Activated naive CD4-positive, alpha-beta T cell treated with anti-CD3 and anti-CD28 coated beads, Interleukin-2, amount 50 U/mL, for 24 hours (primary cell): Measurements from ENCODE around the gene PTMA.
"Not testable (repeated sequence)": the region's sequence is repeated elsewhere in the genome, so short reads cannot be mapped to it uniquely, and the experiment has no call there.

Source experiments
- H3K27ac Mint-ChIP-seq: one replicate; pipeline ENCODE4 v1.8.0; 2021; ENCODE audit warnings: mild to moderate bottlenecking, mixed read lengths
- H3K27me3 Mint-ChIP-seq: one replicate; pipeline ENCODE4 v1.8.0; 2021; ENCODE audit warnings: mixed read lengths
- H3K36me3 Mint-ChIP-seq: one replicate; pipeline ENCODE4 v1.8.0; 2021; ENCODE audit warnings: mixed read lengths
- H3K4me1 Mint-ChIP-seq: one replicate; pipeline ENCODE4 v1.8.0; 2021; ENCODE audit warnings: mixed read lengths
- H3K4me3 Mint-ChIP-seq: one replicate; pipeline ENCODE4 v1.8.0; 2021; ENCODE audit warnings: mild to moderate bottlenecking, mixed read lengths
- H3K9me3 Mint-ChIP-seq: one replicate; pipeline ENCODE4 v1.8.0; 2021; ENCODE audit warnings: mixed read lengths

Gene PTMA

GRCh38 chr2:231707927-231708772 is at the start of gene PTMA:
Gene PTMA, plus strand, starts transcription at chr2:231708525. Its CDS starts 182 bp downstream, at chr2:231708707.
- Mint-ChIP-seq H3K9me3 (no peaks in the 10 kb centered on the region), H3K27ac (peak within 1 kb of the TSS; percentile 100), H3K4me3 (peak within 1 kb of the TSS; percentile 98), H3K27me3 (no peaks in the 10 kb centered on the region), H3K4me1 (peaks cover 24% of the 10 kb centered on the region), H3K36me3 (peaks cover 20% of the 10 kb centered on the region)

GRCh38 chr2:231660073-231660472 is 48.3 kb upstream of the PTMA start:
- not testable (repeated sequence) for H3K36me3 Mint-ChIP-seq, H3K9me3 Mint-ChIP-seq, H3K27me3 Mint-ChIP-seq, H3K27ac Mint-ChIP-seq, H3K4me3 Mint-ChIP-seq
- peaks cover 21% of the 10 kb centered on the region for H3K4me1 Mint-ChIP-seq

- H3K4me1 Mint-ChIP-seq, result peaks cover 25% of the 10 kb centered on the region
- H3K9me3 Mint-ChIP-seq, result no peaks in the 10 kb centered on the region
- no peak overlapping the region for H3K27ac Mint-ChIP-seq
- H3K4me3 Mint-ChIP-seq, result no peak overlapping the region
- no peaks in the 10 kb centered on the region for H3K27me3 Mint-ChIP-seq
- no peaks in the 10 kb centered on the region for H3K36me3 Mint-ChIP-seq
Measured at GRCh38 chr2:231660860-231661259, 47.5 kb upstream of the PTMA start.

GRCh38 chr2:231661422-231662027 is 46.8 kb upstream of the PTMA start:
- no peaks in the 10 kb centered on the region for H3K27me3 Mint-ChIP-seq
- H3K4me3 Mint-ChIP-seq, result peak overlapping the region; percentile 81
- peak overlapping the region; percentile 98 for H3K27ac Mint-ChIP-seq
- no peaks in the 10 kb centered on the region for H3K9me3 Mint-ChIP-seq
- peaks cover 25% of the 10 kb centered on the region for H3K4me1 Mint-ChIP-seq
- no peaks in the 10 kb centered on the region for H3K36me3 Mint-ChIP-seq

GRCh38 chr2:231662028-231662810 is 46.1 kb upstream of the PTMA start:
- no peaks in the 10 kb centered on the region for H3K9me3 Mint-ChIP-seq
- no peaks in the 10 kb centered on the region for H3K27me3 Mint-ChIP-seq
- H3K36me3 Mint-ChIP-seq, result no peaks in the 10 kb centered on the region
- H3K27ac Mint-ChIP-seq, result peak overlapping the region; percentile 98
- peaks cover 25% of the 10 kb centered on the region for H3K4me1 Mint-ChIP-seq
- H3K4me3 Mint-ChIP-seq, result peak overlapping the region; percentile 81

- peak overlapping the region; percentile 91 for H3K27ac Mint-ChIP-seq
- H3K4me3 Mint-ChIP-seq, result peak overlapping the region; percentile 81
- H3K27me3 Mint-ChIP-seq, result no peaks in the 10 kb centered on the region
- no peaks in the 10 kb centered on the region for H3K36me3 Mint-ChIP-seq
- H3K9me3 Mint-ChIP-seq, result no peaks in the 10 kb centered on the region
- H3K4me1 Mint-ChIP-seq, result peaks cover 25% of the 10 kb centered on the region
Measured at GRCh38 chr2:231662811-231663457, 45.4 kb upstream of the PTMA start.

- no peaks in the 10 kb centered on the region for H3K27me3 Mint-ChIP-seq
- peak overlapping the region; percentile 79 for H3K4me3 Mint-ChIP-seq
- H3K27ac Mint-ChIP-seq, result no peak overlapping the region
- H3K36me3 Mint-ChIP-seq, result no peaks in the 10 kb centered on the region
- H3K9me3 Mint-ChIP-seq, result no peaks in the 10 kb centered on the region
- peaks cover 25% of the 10 kb centered on the region for H3K4me1 Mint-ChIP-seq
Measured at GRCh38 chr2:231663458-231664212, 44.7 kb upstream of the PTMA start.

GRCh38 chr2:231664727-231665126 is 43.6 kb upstream of the PTMA start:
- H3K9me3 Mint-ChIP-seq, result no peaks in the 10 kb centered on the region
- no peaks in the 10 kb centered on the region for H3K36me3 Mint-ChIP-seq
- peak overlapping the region; percentile 35 for H3K27ac Mint-ChIP-seq
- H3K27me3 Mint-ChIP-seq, result no peaks in the 10 kb centered on the region
- peaks cover 25% of the 10 kb centered on the region for H3K4me1 Mint-ChIP-seq
- H3K4me3 Mint-ChIP-seq, result no peak overlapping the region

GRCh38 chr2:231665245-231666170 is 42.8 kb upstream of the PTMA start:
- Mint-ChIP-seq H3K4me3 (no peak overlapping the region), H3K9me3 (no peaks in the 10 kb centered on the region), H3K27ac (no peak overlapping the region), H3K27me3 (no peaks in the 10 kb centered on the region), H3K36me3 (no peaks in the 10 kb centered on the region), H3K4me1 (peaks cover 25% of the 10 kb centered on the region)

- Mint-ChIP-seq H3K27ac (no peak overlapping the region), H3K4me3 (no peak overlapping the region), H3K4me1 (peaks cover 19% of the 10 kb centered on the region), H3K27me3 (no peaks in the 10 kb centered on the region), H3K36me3 (no peaks in the 10 kb centered on the region), H3K9me3 (no peaks in the 10 kb centered on the region)
Measured at GRCh38 chr2:231666171-231667095, 41.9 kb upstream of the PTMA start.

- Mint-ChIP-seq H3K4me3 (no peak overlapping the region), H3K27me3 (no peaks in the 10 kb centered on the region), H3K27ac (no peak overlapping the region), H3K36me3 (no peaks in the 10 kb centered on the region), H3K9me3 (no peaks in the 10 kb centered on the region), H3K4me1 (peaks cover 14% of the 10 kb centered on the region)
Measured at GRCh38 chr2:231667096-231667427, 41.3 kb upstream of the PTMA start.

- Mint-ChIP-seq H3K27ac (no peak overlapping the region), H3K4me3 (no peak overlapping the region), H3K9me3 (no peaks in the 10 kb centered on the region), H3K36me3 (no peaks in the 10 kb centered on the region), H3K27me3 (no peaks in the 10 kb centered on the region), H3K4me1 (peaks cover 11% of the 10 kb centered on the region)
Measured at GRCh38 chr2:231667496-231667895, 40.8 kb upstream of the PTMA start.

GRCh38 chr2:231668981-231669380 is 39.3 kb upstream of the PTMA start:
- Mint-ChIP-seq H3K36me3 (no peaks in the 10 kb centered on the region), H3K4me3 (no peak overlapping the region), H3K4me1 (peaks cover 4% of the 10 kb centered on the region), H3K27ac (no peak overlapping the region), H3K27me3 (no peaks in the 10 kb centered on the region), H3K9me3 (no peaks in the 10 kb centered on the region)
